MM.1S (cell line): ENCODE measurements around the gene CORO2A.
"Not testable (repeated sequence)": the region's sequence is repeated elsewhere in the genome, so short reads cannot be mapped to it uniquely, and the experiment has no call there.

ENCODE experiments used
- DNase-seq: peaks from one replicate; pipeline ENCODE4 v3.0.0-alpha.2; 2015
- H2AFZ ChIP-seq: fragments of 300-600 bp; sonication (generic); 2 replicates; pipeline ENCODE4 v1.6.0; 2016; ENCODE audit warnings: antibody characterized with exemption, low read length
- H3F3A ChIP-seq: fragments of 300-600 bp; sonication (generic); 2 replicates; pipeline ENCODE4 v1.6.1; 2016; ENCODE audit warnings: mild to moderate bottlenecking, antibody characterized with exemption, low read length, moderate library complexity, mixed read lengths; ENCODE audit not compliant: insufficient read depth
- H3K27ac ChIP-seq: fragments of 300-600 bp; sonication (generic); 2 replicates; pipeline ENCODE4 v1.5.1; 2016; ENCODE audit warnings: mild to moderate bottlenecking, low read length
- H3K27me3 ChIP-seq: fragments of 300-600 bp; sonication (generic); replicated peaks from 2 replicates; pipeline ENCODE4 v1.6.0; 2016; ENCODE audit warnings: low read length; ENCODE audit not compliant: insufficient read depth
- H3K36me3 ChIP-seq: fragments of 300-600 bp; sonication (generic); replicated peaks from 2 replicates; pipeline ENCODE4 v1.6.1; 2016; ENCODE audit warnings: mild to moderate bottlenecking, low read length, mixed read lengths; ENCODE audit not compliant: insufficient read depth
- H3K4me1 ChIP-seq: fragments of 300-600 bp; sonication (generic); 2 replicates; pipeline ENCODE4 v1.6.1; 2016; ENCODE audit warnings: low read length, mixed read lengths
- H3K4me2 ChIP-seq: fragments of 300-600 bp; sonication (generic); 2 replicates; pipeline ENCODE4 v1.6.0; 2016; ENCODE audit warnings: low read depth, low read length
- H3K4me3 ChIP-seq: fragments of 300-600 bp; sonication (generic); 2 replicates; pipeline ENCODE4 v1.5.1; 2016; ENCODE audit warnings: low read length, mixed read lengths
- H3K79me2 ChIP-seq: fragments of 300-600 bp; sonication (generic); 2 replicates; pipeline ENCODE4 v1.6.1; 2016; ENCODE audit warnings: mixed run types, low read length, mixed read lengths
- H3K9ac ChIP-seq: fragments of 300-600 bp; sonication (generic); 2 replicates; pipeline ENCODE4 v1.6.1; 2016; ENCODE audit warnings: low read length, mixed read lengths
- H3K9me2 ChIP-seq: fragments of 300-600 bp; sonication (generic); replicated peaks from 2 replicates; pipeline ENCODE4 v1.6.1; 2016; ENCODE audit warnings: mild to moderate bottlenecking, low read length, mixed read lengths; ENCODE audit not compliant: insufficient read depth
- H3K9me3 ChIP-seq: fragments of 300-600 bp; sonication (generic); replicated peaks from 2 replicates; pipeline ENCODE4 v1.6.1; 2016; ENCODE audit warnings: mild to moderate bottlenecking, low read length, mixed read lengths; ENCODE audit not compliant: insufficient read depth
- H4K20me1 ChIP-seq: fragments of 300-600 bp; sonication (generic); 2 replicates; pipeline ENCODE4 v1.6.1; 2016; ENCODE audit warnings: mild to moderate bottlenecking, low read length, moderate library complexity, mixed read lengths; ENCODE audit not compliant: insufficient read depth
- EZH2 ChIP-seq: fragments of 300-600 bp; sonication (generic); optimal IDR thresholded peaks from 2 replicates; pipeline ENCODE3; 2017; ENCODE audit warnings: low read depth, mild to moderate bottlenecking, antibody characterized with exemption, low read length, mixed read lengths
- EZH2phosphoT487 ChIP-seq: fragments of 300-600 bp; sonication (generic); IDR thresholded peaks from 2 replicates; pipeline ENCODE4 v1.6.1; 2018; ENCODE audit warnings: antibody characterized with exemption, low read length
- TF ChIP-seq, protein P1 (sequence below): fragments of 300-600 bp; sonication (generic); IDR thresholded peaks from 2 replicates; pipeline ENCODE4 v1.5.1; 2016; ENCODE audit warnings: antibody characterized with exemption, low read length, mixed read lengths

Gene CORO2A

DNA sequence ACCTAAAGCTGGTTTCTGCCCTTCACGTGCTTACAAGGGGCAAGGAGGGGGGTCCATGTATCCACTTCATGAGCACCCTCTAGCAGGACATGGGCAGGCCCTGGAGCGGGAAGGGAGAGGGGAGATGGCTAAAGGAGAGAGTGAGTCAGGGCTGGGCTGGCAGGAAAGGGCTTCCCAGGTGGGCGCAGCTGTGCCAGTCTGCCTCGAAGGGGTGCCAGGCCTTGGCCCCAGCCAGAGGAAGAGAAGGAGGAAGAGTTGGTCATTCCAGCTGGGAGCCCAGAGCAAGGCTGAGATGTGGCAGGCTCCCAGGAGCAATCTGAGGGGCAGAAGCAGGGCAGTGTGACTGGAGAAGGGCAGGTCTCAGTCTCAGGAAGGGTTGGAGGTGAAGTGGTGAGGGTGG lies 98.1 kb downstream of the CORO2A start:
- TF ChIP-seq, protein P1, sequence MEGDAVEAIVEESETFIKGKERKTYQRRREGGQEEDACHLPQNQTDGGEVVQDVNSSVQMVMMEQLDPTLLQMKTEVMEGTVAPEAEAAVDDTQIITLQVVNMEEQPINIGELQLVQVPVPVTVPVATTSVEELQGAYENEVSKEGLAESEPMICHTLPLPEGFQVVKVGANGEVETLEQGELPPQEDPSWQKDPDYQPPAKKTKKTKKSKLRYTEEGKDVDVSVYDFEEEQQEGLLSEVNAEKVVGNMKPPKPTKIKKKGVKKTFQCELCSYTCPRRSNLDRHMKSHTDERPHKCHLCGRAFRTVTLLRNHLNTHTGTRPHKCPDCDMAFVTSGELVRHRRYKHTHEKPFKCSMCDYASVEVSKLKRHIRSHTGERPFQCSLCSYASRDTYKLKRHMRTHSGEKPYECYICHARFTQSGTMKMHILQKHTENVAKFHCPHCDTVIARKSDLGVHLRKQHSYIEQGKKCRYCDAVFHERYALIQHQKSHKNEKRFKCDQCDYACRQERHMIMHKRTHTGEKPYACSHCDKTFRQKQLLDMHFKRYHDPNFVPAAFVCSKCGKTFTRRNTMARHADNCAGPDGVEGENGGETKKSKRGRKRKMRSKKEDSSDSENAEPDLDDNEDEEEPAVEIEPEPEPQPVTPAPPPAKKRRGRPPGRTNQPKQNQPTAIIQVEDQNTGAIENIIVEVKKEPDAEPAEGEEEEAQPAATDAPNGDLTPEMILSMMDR: no peak
- no peak for TF ChIP-seq EZH2phosphoT487
- H3K9me3 ChIP-seq: no peaks in the 10 kb centered on the region
- H3K27me3 ChIP-seq: no peaks in the 10 kb centered on the region
- H2AFZ ChIP-seq: no peak overlapping the region
- H3K9ac ChIP-seq: no peak overlapping the region
- no peak overlapping the region for H3K4me3 ChIP-seq
- DNase-seq: no peak
- no peaks in the 10 kb centered on the region for H3K9me2 ChIP-seq
- H4K20me1 ChIP-seq: no peaks in the 10 kb centered on the region
- H3K27ac ChIP-seq: no peak overlapping the region
- H3K36me3 ChIP-seq: no peaks in the 10 kb centered on the region
- H3K79me2 ChIP-seq: no peaks in the 10 kb centered on the region
- no peak overlapping the region for H3K4me2 ChIP-seq
- H3F3A ChIP-seq: no peaks in the 10 kb centered on the region
- peaks cover 3% of the 10 kb centered on the region; the same call in 1 of the 2 replicates for H3K4me1 ChIP-seq

DNA sequence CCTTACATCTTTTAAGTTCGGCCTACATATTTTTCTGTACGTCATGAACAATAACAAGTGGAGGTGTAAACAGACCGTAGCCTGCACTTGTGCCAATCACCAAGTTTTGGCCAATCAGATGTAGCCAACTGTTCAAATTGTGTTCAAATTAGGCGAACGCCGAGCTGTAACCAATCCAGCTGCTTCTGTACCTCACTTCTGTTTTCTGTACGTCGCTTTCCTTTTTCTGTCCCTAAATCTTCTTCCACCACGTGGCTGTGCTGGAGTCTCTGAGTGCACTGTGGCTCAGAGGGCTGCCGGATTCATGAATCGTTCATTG lies 99.9 kb downstream of the CORO2A start:
- H3K4me1 ChIP-seq: peaks cover under 1% of the 10 kb centered on the region; the same call in 1 of the 2 replicates
- no peaks in the 10 kb centered on the region for H3F3A ChIP-seq
- H3K79me2 ChIP-seq: no peaks in the 10 kb centered on the region
- H3K36me3 ChIP-seq: no peaks in the 10 kb centered on the region
- no peaks in the 10 kb centered on the region for H4K20me1 ChIP-seq
- H3K27ac ChIP-seq: no peak overlapping the region
- no peaks in the 10 kb centered on the region for H3K9me2 ChIP-seq
- no peak overlapping the region for H2AFZ ChIP-seq
- H3K4me2 ChIP-seq: no peak overlapping the region
- no peak for DNase-seq
- TF ChIP-seq EZH2: no peak
- TF ChIP-seq EZH2phosphoT487: no peak
- TF ChIP-seq, protein P1: no peak
- no peak overlapping the region for H3K4me3 ChIP-seq
- no peak overlapping the region for H3K9ac ChIP-seq
- no peaks in the 10 kb centered on the region for H3K9me3 ChIP-seq
- H3K27me3 ChIP-seq: no peaks in the 10 kb centered on the region

DNA sequence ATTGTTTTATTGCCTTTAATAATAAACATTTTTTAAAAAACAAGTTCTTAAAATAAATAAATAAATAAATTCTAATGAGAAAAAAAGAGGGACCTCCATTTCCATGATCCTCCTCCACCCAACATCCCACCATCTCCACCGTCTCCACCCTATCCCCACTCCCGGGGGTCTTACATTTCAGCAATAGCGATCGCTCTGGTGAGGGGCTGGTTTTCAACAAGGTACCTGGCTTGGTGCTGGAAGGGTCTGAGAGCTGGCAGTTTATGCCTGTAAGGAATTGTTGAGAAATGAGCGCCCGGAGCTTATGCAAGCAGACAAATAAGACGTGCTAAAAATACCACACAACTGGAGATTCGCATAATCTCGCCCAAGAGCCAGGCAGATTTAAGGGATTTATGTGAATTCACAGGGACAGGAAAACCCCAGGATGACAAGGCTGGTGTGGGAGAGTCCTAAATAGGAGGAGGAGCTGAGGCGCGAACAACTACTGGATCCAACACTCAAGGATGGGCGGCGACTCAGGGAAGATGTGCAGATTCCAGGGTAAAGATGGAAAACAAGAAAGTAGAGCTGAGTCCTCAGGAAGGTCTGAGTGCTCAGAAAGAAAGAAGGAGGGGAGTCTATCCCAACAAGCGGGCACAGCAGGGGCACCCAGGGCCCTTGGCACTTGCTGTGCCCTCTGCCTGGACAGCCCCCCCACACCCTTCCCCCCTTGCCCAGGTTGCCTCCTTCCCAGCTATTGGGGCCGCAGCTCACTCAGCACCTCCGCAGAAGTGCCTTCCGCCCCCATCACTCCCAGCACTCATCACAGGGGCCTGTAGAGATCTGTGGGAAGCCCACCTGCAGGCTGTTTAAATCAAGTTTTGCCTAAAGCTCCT lies 100.5 kb downstream of the CORO2A start:
- Histone ChIP-seq H3K27me3 (no peaks in the 10 kb centered on the region), H3K4me3 (no peak overlapping the region), H3K9me2 (no peaks in the 10 kb centered on the region), H3K79me2 (no peaks in the 10 kb centered on the region), H3K27ac (no peak overlapping the region), H2AFZ (no peak overlapping the region), H3K36me3 (no peaks in the 10 kb centered on the region), H3F3A (no peaks in the 10 kb centered on the region), H3K9me3 (no peaks in the 10 kb centered on the region), H4K20me1 (no peaks in the 10 kb centered on the region), H3K4me2 (no peak overlapping the region), H3K4me1 (no peaks in the 10 kb centered on the region), H3K9ac (no peak overlapping the region)
- no peak for TF ChIP-seq EZH2phosphoT487
- TF ChIP-seq EZH2: no peak
- TF ChIP-seq, protein P1: no peak
- DNase-seq: no peak

DNA sequence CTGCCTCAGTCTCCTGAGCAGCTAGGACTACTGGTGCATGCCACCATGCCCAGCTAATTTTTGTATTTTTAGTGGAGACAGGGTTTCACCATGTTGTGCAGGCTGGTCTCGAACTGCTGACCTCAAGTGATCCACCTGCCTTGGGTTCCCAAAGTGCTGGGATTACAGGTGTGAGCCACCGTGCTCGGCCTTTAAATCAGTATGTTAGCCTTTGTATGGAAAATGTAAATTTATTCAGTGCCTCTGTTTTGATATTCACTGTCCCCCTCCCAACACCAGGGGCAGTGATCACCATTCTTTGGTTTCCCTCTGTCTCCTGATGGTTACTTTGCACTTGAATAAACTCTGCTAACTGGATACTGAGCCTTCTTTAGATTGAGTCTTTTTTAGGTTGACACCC lies 101.8 kb downstream of the CORO2A start:
- H3K9me2 ChIP-seq, H3K79me2 ChIP-seq, H3K36me3 ChIP-seq, H3K27me3 ChIP-seq, H3K9me3 ChIP-seq, H3K9ac ChIP-seq, H3K4me3 ChIP-seq, H3K4me1 ChIP-seq, H2AFZ ChIP-seq, H3F3A ChIP-seq, H3K4me2 ChIP-seq, H4K20me1 ChIP-seq, H3K27ac ChIP-seq, DNase-seq: not testable (repeated sequence)
